ENCODE data around the gene NME4.
"Not testable (repeated sequence)": the region's sequence is repeated elsewhere in the genome, so short reads cannot be mapped to it uniquely, and the experiment has no call there.

The NME4 gene

GRCh38 chr16:397135-397661, at the start of gene NME4:
NME4 (plus strand) TSS chr16:397199; CDS start chr16:397223, 24 bp downstream.
- POLR2A ChIA-PET = interaction anchor here (0.7 kb wide), 1 partner anchor 11 kb away, joined by 3 read pairs; no protein-coding TSS in a partner anchor
- CTCF ChIA-PET = no interaction called here
- peak; percentile 60 for DNase-seq (ENCODE audit: extremely low spot score)
- no peak for TF ChIP-seq CTCF (IDR thresholded peaks at IDR 0.05; ENCODE audit: control extremely low read depth, extremely low read depth, low read depth, missing control alignments)

GRCh38 chr16:347203-347602, 49.8 kb upstream of the NME4 start:
- POLR2A ChIA-PET = interaction anchor here (0.8 kb wide), 1 partner anchor 34 kb away, joined by 3 read pairs; no protein-coding TSS in a partner anchor
- no peak for DNase-seq (ENCODE audit: extremely low spot score)
- no peak for TF ChIP-seq CTCF (IDR thresholded peaks at IDR 0.05; ENCODE audit: control extremely low read depth, extremely low read depth, low read depth, missing control alignments)
- CTCF ChIA-PET = interaction anchor here (3.8 kb wide), 1 partner anchor 240 kb away, joined by 10 read pairs; no protein-coding TSS in a partner anchor

- POLR2A ChIA-PET; DNase-seq (ENCODE audit: extremely low spot score): not testable (repeated sequence)
- CTCF ChIA-PET = interaction anchor here (1.1 to 4.2 kb wide), 7 partner anchors 9 to 283 kb away, joined by 3 to 18 read pairs (median 5); partner anchors contain the start of gene MRPL28
Measured at GRCh38 chr16:348495-348894, 48.5 kb upstream of the NME4 start.

GRCh38 chr16:349211-349610, 47.8 kb upstream of the NME4 start:
- peak; percentile 61 for DNase-seq (ENCODE audit: extremely low spot score)
- CTCF ChIA-PET = interaction anchor here (1.1 to 4.2 kb wide), 8 partner anchors 8 to 284 kb away, joined by 3 to 18 read pairs (median 5); partner anchors contain the start of gene MRPL28
- no peak for TF ChIP-seq CTCF (IDR thresholded peaks at IDR 0.05; ENCODE audit: control extremely low read depth, extremely low read depth, low read depth, missing control alignments)
- POLR2A ChIA-PET = interaction anchor here (0.6 to 0.7 kb wide), 3 partner anchors 51 to 55 kb away, joined by 3 to 6 read pairs (median 3); no protein-coding TSS in a partner anchor

- CTCF ChIA-PET = interaction anchor here (0.9 to 4.2 kb wide), 6 partner anchors 9 to 285 kb away, joined by 3 to 18 read pairs (median 7); no protein-coding TSS in a partner anchor
- POLR2A ChIA-PET = interaction anchor here (0.7 kb wide), 1 partner anchor 50 kb away, joined by 3 read pairs; no protein-coding TSS in a partner anchor
- no peak for DNase-seq (ENCODE audit: extremely low spot score)
- no peak for TF ChIP-seq CTCF (IDR thresholded peaks at IDR 0.05; ENCODE audit: control extremely low read depth, extremely low read depth, low read depth, missing control alignments)
Measured at GRCh38 chr16:350203-350602, 46.8 kb upstream of the NME4 start.

- POLR2A ChIA-PET = interaction anchor here (0.6 to 1.5 kb wide), 2 partner anchors 14 to 1625 kb away, joined by 6 read pairs; no protein-coding TSS in a partner anchor
- CTCF ChIA-PET = interaction anchor here (0.9 to 4.2 kb wide), 5 partner anchors 9 to 255 kb away, joined by 3 to 18 read pairs (median 5); partner anchors contain the start of genes FAM234A and LUC7L
- DNase-seq (ENCODE audit: extremely low spot score) = no peak
- no peak for TF ChIP-seq CTCF (IDR thresholded peaks at IDR 0.05; ENCODE audit: control extremely low read depth, extremely low read depth, low read depth, missing control alignments)
Measured at GRCh38 chr16:351804-352520, 45.0 kb upstream of the NME4 start.

Measured in GM10248 (cell line).